Endothelial cell of umbilical vein (primary cell): Measurements from ENCODE around the gene LRCH1. TPM values are rescaled to one million over a fixed set of nuclear protein-coding genes. Genes with fewer than 3 reads are reported as not detected.

ENCODE experiments used
- BruUV-seq: library from RNA; stranded (reverse); fragments of 400-500 nt; replicated peaks from 2 replicates; lab custom pipeline; 2021; lab: Mats Ljungman, UMichigan
- CTCF ChIA-PET: fragments of 300-600, 350-600 bp; sonication (Branson Sonifier 250); formaldehyde crosslinking; loops from one replicate; lab custom pipeline; 2021; ENCODE audit warnings: antibody characterized with exemption, inconsistent platforms; lab: Charles Lee
- POLR2A ChIA-PET: fragments of 300-600, 350-600 bp; sonication (Branson Sonifier 250); formaldehyde crosslinking; loops from one replicate; lab custom pipeline; 2021; ENCODE audit warnings: antibody characterized with exemption, inconsistent platforms; lab: Charles Lee
- DNase-seq: peaks from one replicate; pipeline ENCODE4 v3.0.0-alpha.2; 2011; ENCODE audit warnings: low read depth, low spot score
- FAIRE-seq: peaks from 2 replicates; lab custom pipeline; 2011; peaks lifted over from hg19 to GRCh38; lab: Jason Lieb, UNC
- H2AFZ ChIP-seq: 2 replicates; pipeline ENCODE4 v1.6.0; 2012; ENCODE audit warnings: low read depth, low read length, control low read depth, inconsistent platforms
- H3K27ac ChIP-seq: 2 replicates; pipeline ENCODE4 v1.5.1; 2011; ENCODE audit warnings: low read depth, mild to moderate bottlenecking, control low read depth, low read length, moderate library complexity; ENCODE audit not compliant: insufficient read depth
- H3K27me3 ChIP-seq, 2 experiments: 2 replicates each; pipeline versions ENCODE4 v1.6.0 to v1.6.1; 2011; ENCODE audit warnings: low read length in 2 of 2, mixed read lengths in 1 of 2; ENCODE audit not compliant: control insufficient read depth in 2 of 2, insufficient read depth in 2 of 2
- H3K36me3 ChIP-seq, 2 experiments: 2 replicates in 1 of 2; 3 replicates in 1 of 2; pipeline ENCODE4 v1.5.1; 2011; ENCODE audit warnings: low read length in 2 of 2, mild to moderate bottlenecking in 1 of 2, moderate library complexity in 1 of 2; ENCODE audit not compliant: control insufficient read depth in 2 of 2, insufficient read depth in 2 of 2; ENCODE audit errors: extremely low read depth in 1 of 2
- H3K4me1 ChIP-seq: 3 replicates; pipeline ENCODE4 v1.5.1; 2011; ENCODE audit warnings: mild to moderate bottlenecking, low read length; ENCODE audit not compliant: control insufficient read depth, insufficient read depth; ENCODE audit errors: extremely low read depth
- H3K4me2 ChIP-seq: 2 replicates; pipeline ENCODE4 v1.6.1; 2011; ENCODE audit warnings: low read length, control low read depth, mixed read lengths; ENCODE audit not compliant: insufficient read depth
- H3K4me3 ChIP-seq, 3 experiments: fragments of 200-600 bp in 1 of 3; sonication (generic), shearing (Covaris generic) in 1 of 3; replicated peaks in 1 of 3; 2 replicates each; pipeline ENCODE4 v1.5.1; 2011 to 2016; ENCODE audit warnings: control low read depth in 3 of 3, low read length in 3 of 3, mild to moderate bottlenecking in 2 of 3, inconsistent platforms in 1 of 3, low read depth in 1 of 3, moderate library complexity in 1 of 3; ENCODE audit not compliant: insufficient read depth in 1 of 3
- H3K79me2 ChIP-seq: 2 replicates; pipeline ENCODE4 v1.6.0; 2012; ENCODE audit warnings: low read length, inconsistent platforms; ENCODE audit not compliant: control insufficient read depth, insufficient read depth
- H3K9ac ChIP-seq: replicated peaks from 2 replicates; pipeline ENCODE3; 2011; ENCODE audit warnings: low read length, control low read depth; ENCODE audit not compliant: insufficient read depth; ENCODE audit errors: extremely low read depth
- H3K9me1 ChIP-seq: replicated peaks from 3 replicates; pipeline ENCODE4 v1.6.0; 2011; ENCODE audit warnings: mild to moderate bottlenecking, low read length; ENCODE audit not compliant: control insufficient read depth, insufficient read depth; ENCODE audit errors: extremely low read depth
- H3K9me3 ChIP-seq: replicated peaks from 2 replicates; pipeline ENCODE4 v1.5.1; 2012; ENCODE audit warnings: low read length, inconsistent platforms; ENCODE audit not compliant: control insufficient read depth, insufficient read depth
- H4K20me1 ChIP-seq: replicated peaks from 2 replicates; pipeline ENCODE3; 2011; ENCODE audit warnings: mild to moderate bottlenecking, low read length; ENCODE audit not compliant: control insufficient read depth, insufficient read depth; ENCODE audit errors: extremely low read depth
- CTCF ChIP-seq, 2 donors: IDR thresholded peaks; 1 replicate in 1 of 2; 2 replicates in 1 of 2; pipeline ENCODE4 v1.5.1; 2011; ENCODE audit warnings: low read length in 2 of 2, mild to moderate bottlenecking in 2 of 2, moderate library complexity in 2 of 2, control low read depth in 1 of 2, inconsistent platforms in 1 of 2, low read depth in 1 of 2; ENCODE audit not compliant: insufficient read depth in 1 of 2; ENCODE audit errors: extremely low read depth in 1 of 2
- EZH2 ChIP-seq: IDR thresholded peaks from 2 replicates; pipeline ENCODE4 v1.6.1; 2012; ENCODE audit warnings: borderline replicate concordance, low read depth, mild to moderate bottlenecking, moderate library complexity, low read length, inconsistent platforms; ENCODE audit not compliant: severe bottlenecking
- FOS ChIP-seq: IDR thresholded peaks from 2 replicates; pipeline ENCODE4 v1.6.1; 2011; ENCODE audit warnings: mild to moderate bottlenecking, low read length, moderate library complexity, borderline replicate concordance; ENCODE audit not compliant: insufficient read depth
- GATA2 ChIP-seq: IDR thresholded peaks from 2 replicates; pipeline ENCODE4 v1.7.0; 2011; ENCODE audit warnings: low read depth, mild to moderate bottlenecking, moderate library complexity, mixed read lengths, low read length; ENCODE audit not compliant: insufficient read length, insufficient read depth
- JUN ChIP-seq: IDR thresholded peaks from 2 replicates; pipeline ENCODE4 v1.6.1; 2011; ENCODE audit warnings: borderline replicate concordance, low read depth; ENCODE audit not compliant: insufficient read length, insufficient read depth
- MAX ChIP-seq: IDR thresholded peaks from 2 replicates; pipeline ENCODE4 v1.6.1; 2011; ENCODE audit not compliant: insufficient read depth, insufficient read length
- MYC ChIP-seq: IDR thresholded peaks from one replicate; pipeline ENCODE4 v1.6.1; 2011; ENCODE audit warnings: mild to moderate bottlenecking, low read depth, low read length
- POLR2A ChIP-seq: IDR thresholded peaks from 2 replicates; pipeline ENCODE4 v1.6.1; 2012; ENCODE audit warnings: low read depth, mild to moderate bottlenecking, control low read depth, low read length
- POLR2AphosphoS5 ChIP-seq: IDR thresholded peaks from 2 replicates; pipeline ENCODE4 v1.6.1; 2012; ENCODE audit warnings: low read depth, mild to moderate bottlenecking, control low read depth, low read length, moderate library complexity; ENCODE audit not compliant: insufficient read depth
- dilution Hi-C: fragments of 300-500 bp; cut with MboI; formaldehyde crosslinking; loops from one replicate; pipeline ENCODE4 v1.15.0; 2019; ENCODE audit warnings: low sequenced_read_pairs; ENCODE audit not compliant: extremely low pct_ligation_motif_present
- intact Hi-C: fragments of 100-400 bp; cut with micrococcal nuclease; formaldehyde crosslinking; loops from one replicate; pipeline ENCODE4 v1.10.0; 2022
- polyA plus RNA-seq, 4 experiments: library from polyadenylated mRNA; depleted of rRNA in 3 of 4; stranded (reverse) in 3 of 4; unstranded in 1 of 4; fragments of >200 nt; gene quantifications; 2 replicates each; pipeline versions ENCODE4 v1.2.1 to v1.2.3, GENCODE V29; 2011 to 2012; ENCODE audit warnings: missing spikeins in 1 of 4
- total RNA-seq: library from RNA; stranded (reverse); gene quantifications from 2 replicates; pipeline ENCODE4 v1.2.3, GENCODE V29; 2021

LRCH1 gene
- total and polyA plus RNA-seq, 2 donors (not counting 3 experiments of a cell fraction or from before 2014, with no cell fraction given) = 5.4 to 16.5 TPM

- Histone ChIP-seq H3K79me2 (no peaks in the 10 kb centered on the region), H3K4me1 (no peaks in the 10 kb centered on the region), H3K36me3 (no peaks in the 10 kb centered on the region), H3K9me3 (no peaks in the 10 kb centered on the region), H3K9me1 (no peaks in the 10 kb centered on the region), H3K27ac (no peak overlapping the region), H3K27me3 (peaks cover 0 to 13% of the 10 kb centered on the region in 2 experiments), H3K4me3 (no peak overlapping the region), H3K4me2 (no peak overlapping the region), H4K20me1 (no peaks in the 10 kb centered on the region), H2AFZ (no peak overlapping the region), H3K9ac (no peak overlapping the region)
- TF ChIP-seq FOS (no peak), POLR2AphosphoS5 (no peak), EZH2 (no peak), GATA2 (no peak), POLR2A (no peak), MYC (no peak), JUN (no peak), MAX (no peak), CTCF (IDR thresholded peaks at IDR 0.05; ENCODE audit: extremely low read depth in 1 of 2, insufficient read depth in 1 of 2, low read depth in 1 of 2, low read length in 2 of 2) (no peak)
- CTCF ChIA-PET = interaction anchor here (0.7 to 1.4 kb wide), 2 partner anchors 93 to 213 kb away, joined by 3 read pairs; no protein-coding TSS in a partner anchor
- POLR2A ChIA-PET = no interaction called here
- dilution Hi-C loops (no loop called here), intact Hi-C loops (no loop called here)
- DNase-seq (no peak), FAIRE-seq (no peak)
- no TSS peak for BruUV-seq
These were observed 45.0 kb upstream of the LRCH1 start for GRCh38 chr13:46507981-46508380.
